Measurements from ENCODE around the gene MYCBP2.

DNA sequence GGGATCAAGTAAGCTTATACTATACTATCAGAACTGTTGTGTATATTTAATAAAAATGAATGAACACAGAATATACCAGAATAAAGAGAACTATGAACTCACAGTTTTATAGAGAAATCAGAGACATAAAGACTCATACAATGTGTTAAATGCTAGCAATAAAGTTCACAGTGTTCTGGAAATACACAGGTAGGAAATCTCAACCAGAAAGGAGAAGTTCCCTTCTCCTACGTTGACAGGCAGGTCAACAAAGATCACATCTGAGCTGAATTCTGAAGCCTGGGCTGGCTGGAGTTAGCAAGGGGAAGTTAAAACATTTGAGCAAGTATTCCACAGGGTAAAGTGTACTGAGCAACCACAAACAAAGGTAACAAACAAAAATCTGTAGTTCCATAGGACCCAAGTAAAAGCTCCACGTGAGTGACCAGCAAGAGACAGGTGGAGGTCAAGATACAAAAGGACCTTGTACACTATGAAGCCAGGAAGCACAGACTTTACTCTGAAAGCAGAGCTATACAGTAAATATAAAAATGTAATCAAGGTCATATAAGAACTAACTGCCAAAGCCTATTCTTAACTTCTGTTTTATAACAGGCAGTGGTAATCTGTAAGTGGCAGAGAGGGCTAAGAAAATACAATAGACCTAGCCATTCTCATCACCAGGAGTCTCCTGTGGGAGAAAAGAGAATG is 312.9 kb downstream of the MYCBP2 start:
- TF ChIP-seq, protein P1, sequence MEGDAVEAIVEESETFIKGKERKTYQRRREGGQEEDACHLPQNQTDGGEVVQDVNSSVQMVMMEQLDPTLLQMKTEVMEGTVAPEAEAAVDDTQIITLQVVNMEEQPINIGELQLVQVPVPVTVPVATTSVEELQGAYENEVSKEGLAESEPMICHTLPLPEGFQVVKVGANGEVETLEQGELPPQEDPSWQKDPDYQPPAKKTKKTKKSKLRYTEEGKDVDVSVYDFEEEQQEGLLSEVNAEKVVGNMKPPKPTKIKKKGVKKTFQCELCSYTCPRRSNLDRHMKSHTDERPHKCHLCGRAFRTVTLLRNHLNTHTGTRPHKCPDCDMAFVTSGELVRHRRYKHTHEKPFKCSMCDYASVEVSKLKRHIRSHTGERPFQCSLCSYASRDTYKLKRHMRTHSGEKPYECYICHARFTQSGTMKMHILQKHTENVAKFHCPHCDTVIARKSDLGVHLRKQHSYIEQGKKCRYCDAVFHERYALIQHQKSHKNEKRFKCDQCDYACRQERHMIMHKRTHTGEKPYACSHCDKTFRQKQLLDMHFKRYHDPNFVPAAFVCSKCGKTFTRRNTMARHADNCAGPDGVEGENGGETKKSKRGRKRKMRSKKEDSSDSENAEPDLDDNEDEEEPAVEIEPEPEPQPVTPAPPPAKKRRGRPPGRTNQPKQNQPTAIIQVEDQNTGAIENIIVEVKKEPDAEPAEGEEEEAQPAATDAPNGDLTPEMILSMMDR (tag by site-specific recombination; IDR thresholded peaks at IDR 0.05), result no peak
- TF ChIP-seq ZNF112 (tag by site-specific recombination; IDR thresholded peaks at IDR 0.05), result no peak
- TF ChIP-seq, protein P2, sequence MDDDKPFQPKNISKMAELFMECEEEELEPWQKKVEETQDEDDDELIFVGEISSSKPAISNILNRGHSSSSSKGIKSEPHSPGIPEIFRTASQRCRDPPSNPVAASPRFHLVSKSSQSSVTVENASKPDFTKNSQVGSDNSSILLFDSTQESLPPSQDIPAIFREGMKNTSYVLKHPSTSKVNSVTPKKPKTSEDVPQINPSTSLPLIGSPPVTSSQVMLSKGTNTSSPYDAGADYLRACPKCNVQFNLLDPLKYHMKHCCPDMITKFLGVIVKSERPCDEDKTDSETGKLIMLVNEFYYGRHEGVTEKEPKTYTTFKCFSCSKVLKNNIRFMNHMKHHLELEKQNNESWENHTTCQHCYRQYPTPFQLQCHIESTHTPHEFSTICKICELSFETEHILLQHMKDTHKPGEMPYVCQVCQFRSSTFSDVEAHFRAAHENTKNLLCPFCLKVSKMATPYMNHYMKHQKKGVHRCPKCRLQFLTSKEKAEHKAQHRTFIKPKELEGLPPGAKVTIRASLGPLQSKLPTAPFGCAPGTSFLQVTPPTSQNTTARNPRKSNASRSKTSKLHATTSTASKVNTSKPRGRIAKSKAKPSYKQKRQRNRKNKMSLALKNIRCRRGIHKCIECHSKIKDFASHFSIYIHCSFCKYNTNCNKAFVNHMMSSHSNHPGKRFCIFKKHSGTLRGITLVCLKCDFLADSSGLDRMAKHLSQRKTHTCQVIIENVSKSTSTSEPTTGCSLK (tag by site-specific recombination; IDR thresholded peaks at IDR 0.05), result no peak
- no peak for TF ChIP-seq ZNF211 (tag by site-specific recombination; IDR thresholded peaks at IDR 0.05; ENCODE audit: low read depth)
- TF ChIP-seq, protein P3, sequence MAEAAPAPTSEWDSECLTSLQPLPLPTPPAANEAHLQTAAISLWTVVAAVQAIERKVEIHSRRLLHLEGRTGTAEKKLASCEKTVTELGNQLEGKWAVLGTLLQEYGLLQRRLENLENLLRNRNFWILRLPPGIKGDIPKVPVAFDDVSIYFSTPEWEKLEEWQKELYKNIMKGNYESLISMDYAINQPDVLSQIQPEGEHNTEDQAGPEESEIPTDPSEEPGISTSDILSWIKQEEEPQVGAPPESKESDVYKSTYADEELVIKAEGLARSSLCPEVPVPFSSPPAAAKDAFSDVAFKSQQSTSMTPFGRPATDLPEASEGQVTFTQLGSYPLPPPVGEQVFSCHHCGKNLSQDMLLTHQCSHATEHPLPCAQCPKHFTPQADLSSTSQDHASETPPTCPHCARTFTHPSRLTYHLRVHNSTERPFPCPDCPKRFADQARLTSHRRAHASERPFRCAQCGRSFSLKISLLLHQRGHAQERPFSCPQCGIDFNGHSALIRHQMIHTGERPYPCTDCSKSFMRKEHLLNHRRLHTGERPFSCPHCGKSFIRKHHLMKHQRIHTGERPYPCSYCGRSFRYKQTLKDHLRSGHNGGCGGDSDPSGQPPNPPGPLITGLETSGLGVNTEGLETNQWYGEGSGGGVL (tag by site-specific recombination; IDR thresholded peaks at IDR 0.05), result no peak
- no peak for TF ChIP-seq HOXC10 (CRISPR knock-in tag; IDR thresholded peaks at IDR 0.05)
- TF ChIP-seq, protein P4, sequence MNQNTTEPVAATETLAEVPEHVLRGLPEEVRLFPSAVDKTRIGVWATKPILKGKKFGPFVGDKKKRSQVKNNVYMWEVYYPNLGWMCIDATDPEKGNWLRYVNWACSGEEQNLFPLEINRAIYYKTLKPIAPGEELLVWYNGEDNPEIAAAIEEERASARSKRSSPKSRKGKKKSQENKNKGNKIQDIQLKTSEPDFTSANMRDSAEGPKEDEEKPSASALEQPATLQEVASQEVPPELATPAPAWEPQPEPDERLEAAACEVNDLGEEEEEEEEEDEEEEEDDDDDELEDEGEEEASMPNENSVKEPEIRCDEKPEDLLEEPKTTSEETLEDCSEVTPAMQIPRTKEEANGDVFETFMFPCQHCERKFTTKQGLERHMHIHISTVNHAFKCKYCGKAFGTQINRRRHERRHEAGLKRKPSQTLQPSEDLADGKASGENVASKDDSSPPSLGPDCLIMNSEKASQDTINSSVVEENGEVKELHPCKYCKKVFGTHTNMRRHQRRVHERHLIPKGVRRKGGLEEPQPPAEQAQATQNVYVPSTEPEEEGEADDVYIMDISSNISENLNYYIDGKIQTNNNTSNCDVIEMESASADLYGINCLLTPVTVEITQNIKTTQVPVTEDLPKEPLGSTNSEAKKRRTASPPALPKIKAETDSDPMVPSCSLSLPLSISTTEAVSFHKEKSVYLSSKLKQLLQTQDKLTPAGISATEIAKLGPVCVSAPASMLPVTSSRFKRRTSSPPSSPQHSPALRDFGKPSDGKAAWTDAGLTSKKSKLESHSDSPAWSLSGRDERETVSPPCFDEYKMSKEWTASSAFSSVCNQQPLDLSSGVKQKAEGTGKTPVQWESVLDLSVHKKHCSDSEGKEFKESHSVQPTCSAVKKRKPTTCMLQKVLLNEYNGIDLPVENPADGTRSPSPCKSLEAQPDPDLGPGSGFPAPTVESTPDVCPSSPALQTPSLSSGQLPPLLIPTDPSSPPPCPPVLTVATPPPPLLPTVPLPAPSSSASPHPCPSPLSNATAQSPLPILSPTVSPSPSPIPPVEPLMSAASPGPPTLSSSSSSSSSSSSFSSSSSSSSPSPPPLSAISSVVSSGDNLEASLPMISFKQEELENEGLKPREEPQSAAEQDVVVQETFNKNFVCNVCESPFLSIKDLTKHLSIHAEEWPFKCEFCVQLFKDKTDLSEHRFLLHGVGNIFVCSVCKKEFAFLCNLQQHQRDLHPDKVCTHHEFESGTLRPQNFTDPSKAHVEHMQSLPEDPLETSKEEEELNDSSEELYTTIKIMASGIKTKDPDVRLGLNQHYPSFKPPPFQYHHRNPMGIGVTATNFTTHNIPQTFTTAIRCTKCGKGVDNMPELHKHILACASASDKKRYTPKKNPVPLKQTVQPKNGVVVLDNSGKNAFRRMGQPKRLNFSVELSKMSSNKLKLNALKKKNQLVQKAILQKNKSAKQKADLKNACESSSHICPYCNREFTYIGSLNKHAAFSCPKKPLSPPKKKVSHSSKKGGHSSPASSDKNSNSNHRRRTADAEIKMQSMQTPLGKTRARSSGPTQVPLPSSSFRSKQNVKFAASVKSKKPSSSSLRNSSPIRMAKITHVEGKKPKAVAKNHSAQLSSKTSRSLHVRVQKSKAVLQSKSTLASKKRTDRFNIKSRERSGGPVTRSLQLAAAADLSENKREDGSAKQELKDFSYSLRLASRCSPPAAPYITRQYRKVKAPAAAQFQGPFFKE (tag by site-specific recombination; IDR thresholded peaks at IDR 0.05; ENCODE audit: borderline replicate concordance), result no peak
- no peak for TF ChIP-seq ZNF341 (tag by site-specific recombination; IDR thresholded peaks at IDR 0.05; ENCODE audit: low read depth)
- no peak for TF ChIP-seq ZNF664 (tag by site-specific recombination; IDR thresholded peaks at IDR 0.05)
- TF ChIP-seq BCL11A (tag by site-specific recombination; IDR thresholded peaks at IDR 0.05; ENCODE audit: low read depth), result no peak

Measured in HEK293 (cell line).